NCI-H2171 (cell line): Measurements from ENCODE around the gene SLC35D2.
"Not testable (repeated sequence)": the region's sequence is repeated elsewhere in the genome, so short reads cannot be mapped to it uniquely, and the experiment has no call there.

Source experiments
- DNase-seq: peaks from one replicate; lab custom pipeline; 2025; lab: John Stamatoyannopoulos, UW

SLC35D2 gene

DNA sequence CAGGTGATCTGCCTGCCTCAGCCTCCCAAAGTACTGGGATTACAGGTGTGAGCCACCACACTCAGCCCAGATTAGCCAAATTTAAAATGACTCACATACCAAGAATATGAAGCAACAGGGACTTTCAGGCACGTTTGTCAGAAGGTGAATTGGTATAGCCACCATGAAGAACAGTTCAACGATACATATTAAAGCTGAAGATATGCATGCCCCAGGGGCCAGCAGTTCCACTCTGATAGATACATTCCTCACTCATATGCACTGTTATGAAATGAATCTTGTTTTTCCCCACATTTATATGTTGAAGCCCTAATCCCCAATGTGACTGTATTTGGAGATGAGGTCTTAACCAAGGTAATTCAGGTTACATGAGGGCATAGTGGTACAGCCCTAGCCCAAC lies 22.5 kb downstream of the SLC35D2 start:
- DNase-seq = no peak

DNA sequence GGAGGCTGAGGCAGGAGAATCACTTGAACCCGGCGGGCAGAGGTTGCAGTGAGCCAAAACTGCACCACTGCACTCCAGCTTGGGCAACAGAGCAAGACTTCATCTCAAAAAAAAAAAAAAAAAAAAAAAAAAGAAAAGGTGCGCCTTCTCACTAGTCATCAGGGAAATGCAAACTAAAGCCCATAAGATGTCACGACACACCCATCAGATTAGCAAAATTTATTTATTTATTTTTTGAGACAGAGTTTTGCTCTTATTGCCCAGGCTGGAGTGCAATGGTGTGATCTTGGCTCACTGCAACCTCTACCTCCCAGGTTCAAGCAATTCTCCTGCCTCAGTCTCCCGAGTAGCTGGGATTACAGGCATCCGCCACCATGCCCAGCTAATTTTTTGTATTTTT lies 23.0 kb downstream of the SLC35D2 start:
- DNase-seq = not testable (repeated sequence)

GRCh38 chr9:96350866-96351265 lies 32.6 kb downstream of the SLC35D2 start:
- DNase-seq = no peak

DNA sequence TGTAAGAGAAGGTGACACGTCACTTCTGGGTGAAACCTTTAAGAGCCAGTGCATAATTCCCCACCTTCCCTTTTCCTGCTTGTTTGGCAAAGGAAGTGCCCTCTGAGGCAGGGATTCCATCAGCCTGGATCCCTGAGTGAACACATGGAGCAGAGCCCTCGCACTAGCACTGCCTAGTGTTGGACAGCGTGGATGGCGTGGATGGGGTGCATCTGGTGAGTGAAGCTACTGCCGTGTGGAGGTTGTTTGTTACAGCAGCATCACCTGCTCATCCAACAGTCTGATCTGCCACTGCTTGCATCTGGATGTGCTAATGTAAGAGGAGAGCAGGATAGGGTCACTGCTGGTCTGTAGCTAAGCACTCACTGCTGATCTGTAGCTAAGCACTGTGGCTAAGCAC lies 35.2 kb downstream of the SLC35D2 start:
- no peak for DNase-seq

DNA sequence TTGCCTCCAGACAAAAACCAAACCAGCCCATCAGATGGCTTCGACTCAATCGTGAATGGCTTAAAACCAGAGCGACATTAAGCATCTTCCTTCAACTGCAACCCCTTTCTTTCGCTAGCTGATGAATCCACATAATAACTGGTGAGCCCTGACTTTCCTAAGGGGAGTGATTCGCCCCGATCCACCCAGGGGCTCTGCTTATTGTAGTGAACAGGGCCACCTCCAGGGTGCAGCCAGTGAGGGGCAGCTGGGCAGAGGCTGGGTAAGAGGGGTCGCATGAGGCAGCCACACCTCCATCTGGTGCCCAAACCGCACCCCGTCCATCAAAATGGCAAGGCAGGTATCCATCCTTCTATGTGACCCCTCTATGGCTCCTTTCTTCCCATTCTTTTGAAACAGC lies 38.0 kb downstream of the SLC35D2 start:
- no peak for DNase-seq

DNA sequence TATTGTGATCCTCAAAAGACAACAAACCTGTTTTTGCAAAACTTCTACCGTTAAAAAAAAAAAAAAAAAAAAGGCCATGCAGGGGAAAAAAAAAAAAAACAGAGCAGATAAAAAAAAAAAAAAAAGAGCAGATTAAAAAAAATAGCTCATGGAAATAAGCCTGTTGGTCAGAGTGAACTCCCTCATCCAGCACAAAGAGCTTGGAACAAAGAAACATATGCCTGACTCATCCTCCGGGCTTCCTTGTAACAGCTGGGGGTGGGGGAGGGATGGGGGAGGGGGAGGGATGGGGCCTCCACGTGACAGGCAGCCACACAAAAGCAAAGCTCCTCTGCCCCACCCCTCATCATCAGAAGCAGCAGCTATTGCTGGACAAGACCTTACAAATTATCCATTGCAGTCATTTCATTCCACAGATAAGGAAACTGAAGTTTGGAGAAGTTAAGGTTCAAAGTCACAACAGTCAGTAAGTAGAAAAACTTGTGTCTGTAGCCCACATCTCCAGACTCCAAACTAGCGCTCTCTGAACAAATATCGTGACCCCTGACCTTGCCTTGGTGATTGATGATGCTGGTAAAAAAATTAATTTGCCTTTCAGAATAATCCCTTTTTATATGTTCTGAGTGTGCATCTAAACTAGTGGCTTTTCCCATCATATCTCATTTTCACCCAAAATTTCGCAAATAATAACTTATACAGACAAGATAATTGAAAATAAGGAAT lies 38.9 kb downstream of the SLC35D2 start:
- peak; percentile 83 for DNase-seq

DNA sequence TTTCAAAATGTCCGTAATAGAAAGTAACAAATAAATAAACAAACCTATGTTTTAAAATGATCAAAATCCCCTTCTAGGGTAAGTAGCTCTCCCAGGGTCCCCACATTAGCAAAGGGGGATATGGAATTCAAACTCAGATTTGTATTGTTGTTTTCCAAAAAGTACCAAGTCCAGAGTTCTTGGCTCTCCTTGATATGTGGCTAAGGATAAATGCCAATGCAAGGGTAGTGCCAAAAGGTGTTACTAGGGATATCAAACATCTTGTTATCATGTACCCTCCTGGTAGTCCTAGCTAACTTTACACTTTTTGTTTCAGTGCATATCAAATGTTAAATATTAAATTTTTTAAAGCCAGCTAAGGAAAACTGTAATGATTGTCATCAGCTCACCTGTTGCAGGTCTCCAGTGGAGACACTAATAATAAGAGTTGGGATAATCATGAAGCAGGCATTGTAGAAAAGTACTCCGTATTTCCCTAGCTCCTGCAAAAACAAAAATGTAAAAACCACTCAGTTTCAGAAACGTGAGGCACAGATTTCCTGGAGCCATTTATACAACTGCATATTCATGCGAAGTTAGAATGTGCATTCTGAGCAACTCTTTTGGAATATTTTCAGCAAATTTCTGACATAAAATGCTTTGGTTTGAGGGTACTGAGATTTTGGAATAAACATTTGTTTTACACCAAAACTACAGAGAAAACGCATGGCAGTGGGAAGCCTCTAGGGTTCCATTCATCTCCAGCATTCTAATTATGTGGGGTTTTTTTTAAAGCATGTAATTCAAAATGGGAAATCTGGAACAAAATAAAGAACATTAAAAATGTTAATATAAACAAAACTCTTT lies 39.8 kb downstream of the SLC35D2 start:
- DNase-seq = no peak

- no peak for DNase-seq
Measured at GRCh38 chr9:96342571-96343245, 40.8 kb downstream of the SLC35D2 start.

DNA sequence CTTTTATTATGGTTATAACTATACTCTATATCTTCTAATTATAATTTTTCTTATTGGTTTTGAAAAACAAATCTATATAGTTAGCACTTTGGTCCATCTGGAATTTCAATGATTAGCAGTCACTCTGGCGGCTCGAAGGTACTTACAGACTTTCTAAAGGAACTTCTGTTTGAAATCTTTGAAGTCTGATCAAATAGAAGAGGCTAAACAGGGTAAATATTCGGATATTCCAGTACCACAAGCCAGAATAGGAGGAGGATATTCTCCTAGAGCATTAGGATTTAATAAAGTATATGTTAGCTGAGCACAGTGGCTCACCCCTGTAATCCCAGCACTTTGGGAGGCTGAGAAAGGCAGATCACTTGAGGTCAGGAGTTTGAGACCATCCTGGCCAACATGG lies 42.8 kb downstream of the SLC35D2 start:
- DNase-seq = no peak

DNA sequence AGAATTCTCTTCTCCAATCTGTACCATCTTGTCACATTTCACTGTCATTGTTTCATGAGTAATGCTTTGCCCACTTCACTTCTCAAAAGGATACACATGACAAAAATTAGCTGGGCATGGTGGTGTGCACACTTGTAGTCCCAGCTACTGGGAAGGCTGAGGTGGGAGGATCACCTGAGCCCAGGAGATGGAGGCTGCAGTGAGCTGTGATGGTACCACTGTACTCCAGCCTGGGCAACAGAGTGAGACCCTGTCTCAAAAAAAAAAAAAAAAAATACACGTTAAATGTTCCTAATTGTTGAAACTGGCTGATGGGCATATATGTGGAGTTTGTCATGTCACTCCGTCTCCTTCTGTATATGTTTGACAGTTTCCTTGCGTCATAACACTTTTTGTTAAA lies 45.2 kb downstream of the SLC35D2 start:
- no peak for DNase-seq

GRCh38 chr9:96333958-96334357 lies 49.6 kb downstream of the SLC35D2 start:
- DNase-seq = no peak

DNA sequence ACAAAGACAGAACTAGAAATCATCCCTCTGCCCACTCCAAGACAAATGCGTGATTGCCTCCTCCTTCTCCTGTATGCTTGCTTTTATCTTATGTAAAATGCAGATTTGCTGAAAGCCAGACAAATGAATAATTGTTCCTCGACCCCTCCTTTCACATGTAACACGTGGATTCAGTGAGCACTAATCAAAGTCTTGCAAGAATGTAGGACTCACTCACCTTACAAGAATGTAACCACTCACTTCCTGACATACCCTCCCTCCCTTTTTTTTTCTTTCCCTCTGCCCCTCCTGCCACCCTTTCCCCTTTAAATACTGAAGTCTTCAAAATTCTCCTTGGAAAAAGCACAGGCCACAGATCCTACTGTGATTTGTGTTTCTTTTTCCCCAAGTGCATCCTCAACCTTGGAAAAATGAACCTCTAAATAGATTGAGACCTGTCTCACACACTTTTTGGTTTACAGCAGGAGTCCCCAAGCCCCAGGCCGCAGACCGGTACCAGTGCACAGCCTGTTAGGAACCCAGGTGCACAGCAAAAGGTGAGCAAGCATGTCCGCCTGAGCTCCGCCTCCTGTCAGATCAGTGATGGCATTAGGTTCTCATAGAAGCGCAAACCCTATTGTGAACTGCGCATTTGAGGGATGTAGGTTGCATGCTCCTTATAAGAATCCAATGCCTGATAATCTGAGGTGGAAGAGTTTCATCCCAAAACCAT lies 52.1 kb downstream of the SLC35D2 start:
- DNase-seq = no peak

GRCh38 chr9:96327694-96328352 lies 55.7 kb downstream of the SLC35D2 start:
- peak; percentile 39 for DNase-seq

GRCh38 chr9:96323169-96323568 lies 60.3 kb downstream of the SLC35D2 start:
- no peak for DNase-seq

- not testable (repeated sequence) for DNase-seq
Measured at GRCh38 chr9:96322736-96323135, 60.8 kb downstream of the SLC35D2 start.

DNA sequence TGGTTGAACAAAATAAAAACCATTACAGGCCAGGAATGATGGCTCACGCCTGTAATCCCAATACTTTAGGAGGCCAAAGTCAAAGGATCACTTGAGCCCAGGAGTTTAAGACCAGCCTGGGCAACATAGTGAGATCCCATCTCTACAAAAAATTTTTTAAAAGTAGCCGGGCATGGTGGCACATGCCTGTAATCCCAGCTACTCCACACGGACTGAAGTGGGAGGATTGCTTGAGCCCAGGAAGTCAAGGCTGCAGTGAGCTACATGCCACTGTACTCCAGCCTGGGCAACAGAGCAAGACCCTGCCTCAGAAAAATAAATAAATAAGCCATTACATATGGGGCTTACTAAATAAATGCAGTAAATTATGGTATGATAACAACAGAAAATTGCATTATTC lies 61.3 kb downstream of the SLC35D2 start:
- not testable (repeated sequence) for DNase-seq

- no peak for DNase-seq
Measured at GRCh38 chr9:96321515-96321914, 62.0 kb downstream of the SLC35D2 start.

- DNase-seq = no peak
Measured at GRCh38 chr9:96320749-96321280, 62.7 kb downstream of the SLC35D2 start.

DNA sequence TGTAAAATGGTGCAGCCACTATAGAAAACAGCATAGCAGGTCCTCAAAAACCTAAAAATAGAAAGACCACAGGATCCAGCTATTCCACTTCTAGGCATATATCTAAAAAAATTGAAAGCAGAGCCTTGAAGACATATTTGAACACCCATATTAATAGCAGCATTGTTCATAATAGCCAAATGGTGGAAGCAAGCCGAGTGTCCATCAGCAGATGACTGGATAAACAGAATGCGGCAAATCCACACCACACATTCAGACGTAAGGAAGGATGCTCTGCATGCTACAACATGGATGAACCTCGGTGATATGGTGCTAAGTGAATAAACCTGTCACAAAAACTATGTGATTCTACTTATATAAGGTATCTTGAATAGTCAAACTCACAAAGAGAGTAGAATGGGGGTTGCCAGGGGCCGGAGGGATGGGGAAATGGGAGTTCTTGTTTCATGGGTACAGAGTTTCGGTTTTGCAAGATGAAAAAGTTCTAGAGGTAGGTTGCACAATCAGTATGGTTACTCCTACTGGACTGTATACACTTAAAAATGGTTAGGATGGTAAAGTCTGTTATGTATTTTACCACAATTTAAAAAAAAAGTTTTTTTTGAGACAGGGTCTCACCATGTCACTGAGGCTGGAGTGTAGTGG lies 64.5 kb downstream of the SLC35D2 start:
- no peak for DNase-seq

DNA sequence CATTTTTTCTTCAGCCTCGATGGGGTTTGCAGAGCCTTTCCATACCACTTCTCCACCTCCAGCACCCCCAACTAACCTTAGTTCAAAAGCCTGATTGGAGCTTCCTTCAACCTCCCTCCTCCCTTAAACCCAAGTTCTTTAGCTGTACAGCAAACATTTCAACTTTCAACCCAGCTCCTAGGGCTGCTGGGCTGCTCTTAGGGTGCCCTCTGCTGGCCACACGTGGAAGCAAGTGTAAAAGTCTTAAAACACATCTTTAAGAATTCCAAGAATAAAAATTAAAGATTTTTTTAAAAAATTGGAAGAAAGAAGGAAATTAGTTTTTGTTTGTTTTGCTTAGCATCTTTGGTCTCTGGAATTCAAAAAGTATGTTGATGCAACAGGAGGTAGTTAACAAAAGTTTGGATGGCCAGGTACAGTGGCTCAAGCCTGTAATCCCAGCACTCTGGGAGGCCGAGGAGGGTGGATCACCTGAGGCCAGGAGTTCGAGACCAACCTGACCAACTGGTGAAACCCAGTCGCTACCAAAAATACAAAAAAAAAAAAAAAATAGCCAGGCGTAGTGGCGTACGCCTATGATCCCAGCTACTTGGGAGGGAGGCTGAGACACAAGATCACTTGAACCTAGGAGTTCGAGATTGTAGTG lies 66.1 kb downstream of the SLC35D2 start:
- peak; percentile 33 for DNase-seq
